ENCODE measurements around the gene DMKN. TPM values are rescaled to one million over a fixed set of nuclear protein-coding genes. Genes with fewer than 3 reads are reported as not detected.
"Not testable (repeated sequence)": the region's sequence is repeated elsewhere in the genome, so short reads cannot be mapped to it uniquely, and the experiment has no call there.

Gene DMKN
- total RNA-seq, 1 donor from 2014 or later, result not detected

- H3K4me3 ChIP-seq (ENCODE audit: low read length in 3 of 3); H3K9ac ChIP-seq (ENCODE audit: low read depth in 1 of 3, low read length in 3 of 3); H3K27me3 ChIP-seq (ENCODE audit: control insufficient read depth in 3 of 3, insufficient read depth in 3 of 3, low read length in 3 of 3); H3K4me1 ChIP-seq (ENCODE audit: control insufficient read depth in 3 of 3, insufficient read depth in 3 of 3, low read length in 3 of 3); H3K36me3 ChIP-seq (ENCODE audit: control insufficient read depth in 3 of 3, insufficient read depth in 3 of 3, low read length in 3 of 3); H3K9me3 ChIP-seq (ENCODE audit: control insufficient read depth in 3 of 3, low read length in 3 of 3); H3K27ac ChIP-seq (ENCODE audit: low read depth, low read length): not testable (repeated sequence)
Observed at GRCh38 chr19:35471075-35471474, 42.4 kb downstream of the DMKN start.

- no peaks in the 10 kb centered on the region for H3K36me3 ChIP-seq (ENCODE audit: control insufficient read depth in 3 of 3, insufficient read depth in 3 of 3, low read length in 3 of 3)
- no peaks in the 10 kb centered on the region for H3K9me3 ChIP-seq (ENCODE audit: control insufficient read depth in 3 of 3, low read length in 3 of 3)
- no peaks in the 10 kb centered on the region for H3K27me3 ChIP-seq (ENCODE audit: control insufficient read depth in 3 of 3, insufficient read depth in 3 of 3, low read length in 3 of 3)
- no peaks in the 10 kb centered on the region for H3K4me1 ChIP-seq (ENCODE audit: control insufficient read depth in 3 of 3, insufficient read depth in 3 of 3, low read length in 3 of 3)
- H3K27ac ChIP-seq (ENCODE audit: low read depth, low read length), result no peak overlapping the region
- no peak overlapping the region for H3K4me3 ChIP-seq (ENCODE audit: low read length in 3 of 3)
- no peak overlapping the region for H3K9ac ChIP-seq (ENCODE audit: low read depth in 1 of 3, low read length in 3 of 3)
Observed at GRCh38 chr19:35470128-35470527, 43.3 kb downstream of the DMKN start.

- no peaks in the 10 kb centered on the region for H3K4me1 ChIP-seq (ENCODE audit: control insufficient read depth in 3 of 3, insufficient read depth in 3 of 3, low read length in 3 of 3)
- H3K27me3 ChIP-seq (ENCODE audit: control insufficient read depth in 3 of 3, insufficient read depth in 3 of 3, low read length in 3 of 3), result no peaks in the 10 kb centered on the region
- H3K4me3 ChIP-seq (ENCODE audit: low read length in 3 of 3), result no peak overlapping the region
- H3K27ac ChIP-seq (ENCODE audit: low read depth, low read length), result no peak overlapping the region
- H3K9ac ChIP-seq (ENCODE audit: low read depth in 1 of 3, low read length in 3 of 3), result no peak overlapping the region
- H3K36me3 ChIP-seq (ENCODE audit: control insufficient read depth in 3 of 3, insufficient read depth in 3 of 3, low read length in 3 of 3), result no peaks in the 10 kb centered on the region
- no peaks in the 10 kb centered on the region for H3K9me3 ChIP-seq (ENCODE audit: control insufficient read depth in 3 of 3, low read length in 3 of 3)
Observed at GRCh38 chr19:35468637-35469036, 44.8 kb downstream of the DMKN start.

GRCh38 chr19:35466259-35466658 is 47.2 kb downstream of the DMKN start:
- H3K4me1 ChIP-seq (ENCODE audit: control insufficient read depth in 3 of 3, insufficient read depth in 3 of 3, low read length in 3 of 3), result peaks cover 0 to 6% (median 5%) of the 10 kb centered on the region in 3 donors
- H3K4me3 ChIP-seq (ENCODE audit: low read length in 3 of 3), result no peak overlapping the region
- no peak overlapping the region for H3K27ac ChIP-seq (ENCODE audit: low read depth, low read length)
- H3K36me3 ChIP-seq (ENCODE audit: control insufficient read depth in 3 of 3, insufficient read depth in 3 of 3, low read length in 3 of 3), result no peaks in the 10 kb centered on the region
- no peaks in the 10 kb centered on the region for H3K27me3 ChIP-seq (ENCODE audit: control insufficient read depth in 3 of 3, insufficient read depth in 3 of 3, low read length in 3 of 3)
- H3K9me3 ChIP-seq (ENCODE audit: control insufficient read depth in 3 of 3, low read length in 3 of 3), result no peaks in the 10 kb centered on the region
- H3K9ac ChIP-seq (ENCODE audit: low read depth in 1 of 3, low read length in 3 of 3), result no peak overlapping the region

GRCh38 chr19:35462956-35463355 is 50.5 kb downstream of the DMKN start:
- H3K36me3 ChIP-seq (ENCODE audit: control insufficient read depth in 3 of 3, insufficient read depth in 3 of 3, low read length in 3 of 3); H3K27me3 ChIP-seq (ENCODE audit: control insufficient read depth in 3 of 3, insufficient read depth in 3 of 3, low read length in 3 of 3); H3K4me3 ChIP-seq (ENCODE audit: low read length in 3 of 3); H3K27ac ChIP-seq (ENCODE audit: low read depth, low read length); H3K9ac ChIP-seq (ENCODE audit: low read depth in 1 of 3, low read length in 3 of 3); H3K9me3 ChIP-seq (ENCODE audit: control insufficient read depth in 3 of 3, low read length in 3 of 3): not testable (repeated sequence)
- H3K4me1 ChIP-seq (ENCODE audit: control insufficient read depth in 3 of 3, insufficient read depth in 3 of 3, low read length in 3 of 3), result peaks cover 16 to 22% (median 19%) of the 10 kb centered on the region in 3 donors

GRCh38 chr19:35462476-35462953 is 50.9 kb downstream of the DMKN start:
- Histone ChIP-seq H3K9me3 (ENCODE audit: control insufficient read depth in 3 of 3, low read length in 3 of 3) (no peaks in the 10 kb centered on the region), H3K27me3 (ENCODE audit: control insufficient read depth in 3 of 3, insufficient read depth in 3 of 3, low read length in 3 of 3) (no peaks in the 10 kb centered on the region), H3K9ac (ENCODE audit: low read depth in 1 of 3, low read length in 3 of 3) (no peak overlapping the region), H3K4me1 (ENCODE audit: control insufficient read depth in 3 of 3, insufficient read depth in 3 of 3, low read length in 3 of 3) (peaks cover 16 to 22% (median 19%) of the 10 kb centered on the region in 3 donors), H3K36me3 (ENCODE audit: control insufficient read depth in 3 of 3, insufficient read depth in 3 of 3, low read length in 3 of 3) (no peaks in the 10 kb centered on the region), H3K27ac (ENCODE audit: low read depth, low read length) (no peak overlapping the region), H3K4me3 (ENCODE audit: low read length in 3 of 3) (no peak overlapping the region)

GRCh38 chr19:35461788-35462187 is 51.7 kb downstream of the DMKN start:
- H3K9ac ChIP-seq (ENCODE audit: low read depth in 1 of 3, low read length in 3 of 3); H3K36me3 ChIP-seq (ENCODE audit: control insufficient read depth in 3 of 3, insufficient read depth in 3 of 3, low read length in 3 of 3); H3K27me3 ChIP-seq (ENCODE audit: control insufficient read depth in 3 of 3, insufficient read depth in 3 of 3, low read length in 3 of 3); H3K4me3 ChIP-seq (ENCODE audit: low read length in 3 of 3); H3K9me3 ChIP-seq (ENCODE audit: control insufficient read depth in 3 of 3, low read length in 3 of 3); H3K27ac ChIP-seq (ENCODE audit: low read depth, low read length): not testable (repeated sequence)
- H3K4me1 ChIP-seq (ENCODE audit: control insufficient read depth in 3 of 3, insufficient read depth in 3 of 3, low read length in 3 of 3), result peaks cover 16 to 22% (median 19%) of the 10 kb centered on the region in 3 donors

GRCh38 chr19:35461060-35461459 is 52.4 kb downstream of the DMKN start:
- Histone ChIP-seq H3K4me3 (ENCODE audit: low read length in 3 of 3) (no peak overlapping the region), H3K36me3 (ENCODE audit: control insufficient read depth in 3 of 3, insufficient read depth in 3 of 3, low read length in 3 of 3) (no peaks in the 10 kb centered on the region), H3K4me1 (ENCODE audit: control insufficient read depth in 3 of 3, insufficient read depth in 3 of 3, low read length in 3 of 3) (peaks cover 16 to 22% (median 19%) of the 10 kb centered on the region in 3 donors), H3K9me3 (ENCODE audit: control insufficient read depth in 3 of 3, low read length in 3 of 3) (no peaks in the 10 kb centered on the region), H3K9ac (ENCODE audit: low read depth in 1 of 3, low read length in 3 of 3) (no peak overlapping the region), H3K27me3 (ENCODE audit: control insufficient read depth in 3 of 3, insufficient read depth in 3 of 3, low read length in 3 of 3) (no peaks in the 10 kb centered on the region), H3K27ac (ENCODE audit: low read depth, low read length) (no peak overlapping the region)

- H3K4me3 ChIP-seq (ENCODE audit: low read length in 3 of 3), result no peak overlapping the region
- H3K36me3 ChIP-seq (ENCODE audit: control insufficient read depth in 3 of 3, insufficient read depth in 3 of 3, low read length in 3 of 3), result no peaks in the 10 kb centered on the region
- no peak overlapping the region for H3K27ac ChIP-seq (ENCODE audit: low read depth, low read length)
- no peaks in the 10 kb centered on the region for H3K9me3 ChIP-seq (ENCODE audit: control insufficient read depth in 3 of 3, low read length in 3 of 3)
- H3K27me3 ChIP-seq (ENCODE audit: control insufficient read depth in 3 of 3, insufficient read depth in 3 of 3, low read length in 3 of 3), result no peaks in the 10 kb centered on the region
- H3K9ac ChIP-seq (ENCODE audit: low read depth in 1 of 3, low read length in 3 of 3), result no peak overlapping the region
- H3K4me1 ChIP-seq (ENCODE audit: control insufficient read depth in 3 of 3, insufficient read depth in 3 of 3, low read length in 3 of 3), result peaks cover 16 to 22% (median 19%) of the 10 kb centered on the region in 3 donors
Observed at GRCh38 chr19:35460608-35461007, 52.8 kb downstream of the DMKN start.

- peak overlapping the region; percentile 45 for H3K27ac ChIP-seq (ENCODE audit: low read depth, low read length)
- H3K27me3 ChIP-seq (ENCODE audit: control insufficient read depth in 3 of 3, insufficient read depth in 3 of 3, low read length in 3 of 3), result no peaks in the 10 kb centered on the region
- H3K9me3 ChIP-seq (ENCODE audit: control insufficient read depth in 3 of 3, low read length in 3 of 3), result no peaks in the 10 kb centered on the region
- no peak overlapping the region for H3K4me3 ChIP-seq (ENCODE audit: low read length in 3 of 3)
- no peak overlapping the region for H3K9ac ChIP-seq (ENCODE audit: low read depth in 1 of 3, low read length in 3 of 3)
- peaks cover 16 to 22% (median 19%) of the 10 kb centered on the region in 3 donors for H3K4me1 ChIP-seq (ENCODE audit: control insufficient read depth in 3 of 3, insufficient read depth in 3 of 3, low read length in 3 of 3)
- no peaks in the 10 kb centered on the region for H3K36me3 ChIP-seq (ENCODE audit: control insufficient read depth in 3 of 3, insufficient read depth in 3 of 3, low read length in 3 of 3)
Observed at GRCh38 chr19:35459414-35460082, 53.9 kb downstream of the DMKN start.

Measured in skeletal muscle tissue (tissue), 4 donors.